Stomach smooth muscle (tissue), 2 donors: ENCODE data around the gene DEFB113.
"Not testable (repeated sequence)": the region's sequence is repeated elsewhere in the genome, so short reads cannot be mapped to it uniquely, and the experiment has no call there.

ENCODE experiments used
- H3K27ac ChIP-seq: one replicate; pipeline ENCODE4 v1.7.0; 2013; ENCODE audit warnings: mild to moderate bottlenecking, low read length, inconsistent platforms
- H3K27me3 ChIP-seq, 2 donors: one replicate each; pipeline ENCODE4 v1.7.0; 2013; ENCODE audit warnings: low read length in 2 of 2; ENCODE audit not compliant: insufficient read depth in 2 of 2, control insufficient read depth in 1 of 2
- H3K36me3 ChIP-seq, 2 donors: one replicate each; pipeline ENCODE4 v1.7.0; 2013; ENCODE audit warnings: low read length in 2 of 2; ENCODE audit not compliant: control insufficient read depth in 2 of 2, insufficient read depth in 2 of 2
- H3K4me1 ChIP-seq: one replicate; pipeline ENCODE4 v1.7.0; 2013; ENCODE audit warnings: low read length; ENCODE audit not compliant: control insufficient read depth, insufficient read depth
- H3K4me3 ChIP-seq, 2 donors: one replicate each; pipeline ENCODE4 v1.7.0; 2013; ENCODE audit warnings: low read length in 2 of 2
- H3K9ac ChIP-seq, 2 donors: one replicate each; pipeline ENCODE4 v1.7.0; 2013; ENCODE audit warnings: low read length in 2 of 2, mild to moderate bottlenecking in 1 of 2
- H3K9me3 ChIP-seq, 2 donors: one replicate each; pipeline ENCODE4 v1.7.0; 2013; ENCODE audit warnings: low read length in 2 of 2; ENCODE audit not compliant: control insufficient read depth in 2 of 2
- donor health status: healthy.
- donor health status: Pancreatic carcinoma.

The DEFB113 gene

GRCh38 chr6:49966823-49967222 is 2.6 kb downstream of the DEFB113 start:
- Histone ChIP-seq H3K27ac (no peak overlapping the region), H3K9ac (no peak overlapping the region), H3K4me1 (no peaks in the 10 kb centered on the region), H3K9me3 (no peaks in the 10 kb centered on the region), H3K36me3 (no peaks in the 10 kb centered on the region), H3K27me3 (no peaks in the 10 kb centered on the region), H3K4me3 (no peak overlapping the region)

- Histone ChIP-seq H3K27ac (no peak overlapping the region), H3K9me3 (no peaks in the 10 kb centered on the region), H3K4me3 (no peak overlapping the region), H3K9ac (no peak overlapping the region), H3K4me1 (no peaks in the 10 kb centered on the region), H3K36me3 (no peaks in the 10 kb centered on the region), H3K27me3 (no peaks in the 10 kb centered on the region)
These were observed 3.1 kb downstream of the DEFB113 start for GRCh38 chr6:49966334-49966733.

GRCh38 chr6:49964064-49964463 is 5.4 kb downstream of the DEFB113 start, which contains the start of gene DEFB114:
DEFB114 (minus strand) TSS chr6:49964164; CDS start chr6:49964105, 59 bp downstream.
- Histone ChIP-seq H3K4me1 (no peaks in the 10 kb centered on the region), H3K36me3 (no peaks in the 10 kb centered on the region), H3K9me3 (no peaks in the 10 kb centered on the region), H3K27ac (no peak within 1 kb of the TSS), H3K4me3 (no peak within 1 kb of the TSS), H3K9ac (no peak within 1 kb of the TSS), H3K27me3 (no peaks in the 10 kb centered on the region)

- no peaks in the 10 kb centered on the region for H3K36me3 ChIP-seq
- H3K9me3 ChIP-seq = no peaks in the 10 kb centered on the region
- no peaks in the 10 kb centered on the region for H3K4me1 ChIP-seq
- no peak overlapping the region for H3K9ac ChIP-seq
- no peak overlapping the region for H3K27ac ChIP-seq
- no peak overlapping the region for H3K4me3 ChIP-seq
- no peaks in the 10 kb centered on the region for H3K27me3 ChIP-seq
These were observed 11.2 kb downstream of the DEFB113 start for GRCh38 chr6:49958180-49958579.

- H3K36me3 ChIP-seq = no peaks in the 10 kb centered on the region
- no peaks in the 10 kb centered on the region for H3K4me1 ChIP-seq
- no peak overlapping the region for H3K4me3 ChIP-seq
- H3K9ac ChIP-seq = no peak overlapping the region
- H3K27ac ChIP-seq = no peak overlapping the region
- H3K9me3 ChIP-seq = no peaks in the 10 kb centered on the region
- no peaks in the 10 kb centered on the region for H3K27me3 ChIP-seq
These were observed 13.6 kb downstream of the DEFB113 start for GRCh38 chr6:49955847-49956246.

GRCh38 chr6:49951926-49952325 is 17.5 kb downstream of the DEFB113 start:
- Histone ChIP-seq H3K9ac (no peak overlapping the region), H3K9me3 (no peaks in the 10 kb centered on the region), H3K36me3 (no peaks in the 10 kb centered on the region), H3K27me3 (no peaks in the 10 kb centered on the region), H3K4me3 (no peak overlapping the region), H3K4me1 (no peaks in the 10 kb centered on the region), H3K27ac (no peak overlapping the region)

GRCh38 chr6:49950415-49950751 is 19.0 kb downstream of the DEFB113 start:
- no peak overlapping the region for H3K9ac ChIP-seq
- no peak overlapping the region for H3K4me3 ChIP-seq
- H3K9me3 ChIP-seq = no peaks in the 10 kb centered on the region
- no peaks in the 10 kb centered on the region for H3K27me3 ChIP-seq
- no peaks in the 10 kb centered on the region for H3K36me3 ChIP-seq
- H3K4me1 ChIP-seq = no peaks in the 10 kb centered on the region
- H3K27ac ChIP-seq = no peak overlapping the region

- H3K9ac ChIP-seq = no peak overlapping the region
These were observed 20.4 kb downstream of the DEFB113 start for GRCh38 chr6:49949062-49949461.

GRCh38 chr6:49946835-49947234 is 22.6 kb downstream of the DEFB113 start:
- no peak overlapping the region for H3K9ac ChIP-seq
- H3K4me1 ChIP-seq = no peaks in the 10 kb centered on the region
- H3K9me3 ChIP-seq = no peaks in the 10 kb centered on the region
- no peak overlapping the region for H3K27ac ChIP-seq
- H3K4me3 ChIP-seq = no peak overlapping the region
- no peaks in the 10 kb centered on the region for H3K27me3 ChIP-seq
- no peaks in the 10 kb centered on the region for H3K36me3 ChIP-seq

More at GRCh38 chr6:49949062-49949461, 20.4 kb downstream of the DEFB113 start:
- no peaks in the 10 kb centered on the region for H3K9me3 ChIP-seq
- H3K27me3 ChIP-seq = no peaks in the 10 kb centered on the region
- no peak overlapping the region for H3K27ac ChIP-seq
- H3K4me1 ChIP-seq = no peaks in the 10 kb centered on the region
- H3K4me3 ChIP-seq = no peak overlapping the region
- no peaks in the 10 kb centered on the region for H3K36me3 ChIP-seq

- H3K9me3 ChIP-seq, H3K9ac ChIP-seq, H3K27me3 ChIP-seq, H3K36me3 ChIP-seq, H3K4me1 ChIP-seq, H3K4me3 ChIP-seq, H3K27ac ChIP-seq: not testable (repeated sequence)
These were observed 25.4 kb downstream of the DEFB113 start for GRCh38 chr6:49944068-49944467.

- Histone ChIP-seq H3K9ac (no peak overlapping the region), H3K9me3 (no peaks in the 10 kb centered on the region), H3K36me3 (no peaks in the 10 kb centered on the region), H3K27ac (no peak overlapping the region), H3K4me3 (no peak overlapping the region), H3K4me1 (no peaks in the 10 kb centered on the region), H3K27me3 (no peaks in the 10 kb centered on the region)
These were observed 29.4 kb downstream of the DEFB113 start for GRCh38 chr6:49939993-49940498.
